OCI-LY3 (cell line): Measurements from ENCODE around the gene C19orf12.

ENCODE experiments used
- EZH2phosphoT487 ChIP-seq: fragments of 200-600 bp; shearing (Covaris generic); IDR thresholded peaks from 2 replicates; pipeline ENCODE4 v1.6.1; 2018; ENCODE audit warnings: antibody characterized with exemption, mixed run types, low read depth
- TF ChIP-seq, protein P1 (sequence below): fragments of 200-600, 300-600 bp; sonication (generic); IDR thresholded peaks from 2 replicates; pipeline ENCODE4 v1.5.1; 2014; ENCODE audit warnings: antibody characterized with exemption, low read length, low read depth

DNA sequence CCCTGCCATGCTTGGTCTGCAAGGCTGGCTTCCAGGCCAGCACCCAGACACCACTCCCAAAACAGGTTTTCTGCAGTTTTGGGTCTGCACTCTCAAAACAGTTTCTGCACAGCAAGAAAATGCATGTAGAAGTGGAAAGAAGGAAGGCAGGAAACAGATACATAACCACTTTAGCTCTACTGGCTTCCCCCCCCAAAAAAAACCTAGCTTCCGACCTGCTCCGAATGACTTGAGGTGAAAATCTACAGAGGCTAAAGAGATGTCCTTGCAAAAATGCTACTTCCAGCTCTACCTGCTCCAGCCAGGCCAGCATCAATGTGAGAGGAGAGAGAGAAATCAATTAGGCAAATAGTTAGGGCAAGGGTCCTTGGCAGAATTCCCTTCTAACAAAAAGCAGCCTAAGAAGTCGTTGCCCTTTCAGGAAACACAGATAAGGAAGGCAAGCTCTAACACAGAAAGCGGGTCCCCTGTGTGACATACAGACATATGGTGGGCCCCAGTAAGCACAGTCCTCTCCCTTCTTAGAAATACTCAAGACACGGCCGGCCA is 3.4 kb downstream of the C19orf12 start:
- TF ChIP-seq, protein P1, sequence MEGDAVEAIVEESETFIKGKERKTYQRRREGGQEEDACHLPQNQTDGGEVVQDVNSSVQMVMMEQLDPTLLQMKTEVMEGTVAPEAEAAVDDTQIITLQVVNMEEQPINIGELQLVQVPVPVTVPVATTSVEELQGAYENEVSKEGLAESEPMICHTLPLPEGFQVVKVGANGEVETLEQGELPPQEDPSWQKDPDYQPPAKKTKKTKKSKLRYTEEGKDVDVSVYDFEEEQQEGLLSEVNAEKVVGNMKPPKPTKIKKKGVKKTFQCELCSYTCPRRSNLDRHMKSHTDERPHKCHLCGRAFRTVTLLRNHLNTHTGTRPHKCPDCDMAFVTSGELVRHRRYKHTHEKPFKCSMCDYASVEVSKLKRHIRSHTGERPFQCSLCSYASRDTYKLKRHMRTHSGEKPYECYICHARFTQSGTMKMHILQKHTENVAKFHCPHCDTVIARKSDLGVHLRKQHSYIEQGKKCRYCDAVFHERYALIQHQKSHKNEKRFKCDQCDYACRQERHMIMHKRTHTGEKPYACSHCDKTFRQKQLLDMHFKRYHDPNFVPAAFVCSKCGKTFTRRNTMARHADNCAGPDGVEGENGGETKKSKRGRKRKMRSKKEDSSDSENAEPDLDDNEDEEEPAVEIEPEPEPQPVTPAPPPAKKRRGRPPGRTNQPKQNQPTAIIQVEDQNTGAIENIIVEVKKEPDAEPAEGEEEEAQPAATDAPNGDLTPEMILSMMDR: no peak
- no peak for TF ChIP-seq EZH2phosphoT487
